22Rv1 (cell line): ENCODE data around the gene C5AR1.

Source experiments
- ZFX ChIP-seq: fragments of 450-650 bp; IDR thresholded peaks from 2 replicates; pipeline ENCODE4 v1.6.1; 2017; ENCODE audit warnings: antibody characterized with exemption, borderline replicate concordance
- TF ChIP-seq, protein P1 (sequence below): fragments of 450-650 bp; IDR thresholded peaks from 2 replicates; pipeline ENCODE4 v1.5.1; 2017; ENCODE audit warnings: mild to moderate bottlenecking

- TF ChIP-seq, protein P1, sequence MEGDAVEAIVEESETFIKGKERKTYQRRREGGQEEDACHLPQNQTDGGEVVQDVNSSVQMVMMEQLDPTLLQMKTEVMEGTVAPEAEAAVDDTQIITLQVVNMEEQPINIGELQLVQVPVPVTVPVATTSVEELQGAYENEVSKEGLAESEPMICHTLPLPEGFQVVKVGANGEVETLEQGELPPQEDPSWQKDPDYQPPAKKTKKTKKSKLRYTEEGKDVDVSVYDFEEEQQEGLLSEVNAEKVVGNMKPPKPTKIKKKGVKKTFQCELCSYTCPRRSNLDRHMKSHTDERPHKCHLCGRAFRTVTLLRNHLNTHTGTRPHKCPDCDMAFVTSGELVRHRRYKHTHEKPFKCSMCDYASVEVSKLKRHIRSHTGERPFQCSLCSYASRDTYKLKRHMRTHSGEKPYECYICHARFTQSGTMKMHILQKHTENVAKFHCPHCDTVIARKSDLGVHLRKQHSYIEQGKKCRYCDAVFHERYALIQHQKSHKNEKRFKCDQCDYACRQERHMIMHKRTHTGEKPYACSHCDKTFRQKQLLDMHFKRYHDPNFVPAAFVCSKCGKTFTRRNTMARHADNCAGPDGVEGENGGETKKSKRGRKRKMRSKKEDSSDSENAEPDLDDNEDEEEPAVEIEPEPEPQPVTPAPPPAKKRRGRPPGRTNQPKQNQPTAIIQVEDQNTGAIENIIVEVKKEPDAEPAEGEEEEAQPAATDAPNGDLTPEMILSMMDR: no peak
- TF ChIP-seq ZFX: no peak
Observed at GRCh38 chr19:47309038-47309437, 623 bp upstream of the C5AR1 start.
